HCT116 (cell line): ENCODE results near the gene ZNF469. TPM values are rescaled to one million over a fixed set of nuclear protein-coding genes. Genes with fewer than 3 reads are reported as not detected.

Source experiments
- ATAC-seq: fragments of 200-7000 bp; cut with Tn5 transposase; 2 replicates; pipeline ENCODE4 v1.9.1; 2020; ENCODE audit warnings: mild to moderate bottlenecking, moderate library complexity
- BruUV-seq: library from RNA; stranded (reverse); fragments of 400-500 nt; replicated peaks from 2 replicates; lab custom pipeline; 2021; lab: Mats Ljungman, UMichigan
- CTCF ChIA-PET: fragments of 300-600 bp; sonication (Branson Sonifier 250); formaldehyde crosslinking; loops from one replicate; lab custom pipeline; 2021; ENCODE audit warnings: antibody characterized with exemption; lab: Charles Lee
- POLR2A ChIA-PET: fragments of 300-600, 350-600 bp; sonication (Branson Sonifier 250); formaldehyde crosslinking; loops from one replicate; lab custom pipeline; 2021; ENCODE audit warnings: antibody characterized with exemption; lab: Charles Lee
- RAD21 ChIA-PET, 2 experiments: fragments of 300-600 bp; sonication (Branson Sonifier 250); formaldehyde crosslinking; loops; one replicate each; lab custom pipeline; 2023; ENCODE audit warnings: low total read pairs in 2 of 2; ENCODE audit not compliant: uncharacterized antibody in 2 of 2, unreplicated experiment in 2 of 2, low non-redundant PET in 1 of 2; lab: Charles Lee
- DNase-seq: peaks from one replicate; pipeline ENCODE4 v3.0.0-alpha.2; 2010; ENCODE audit warnings: low read depth, low spot score
- H2AFZ ChIP-seq: fragments of 200-600 bp; shearing (Covaris generic), sonication (generic); 2 replicates; pipeline ENCODE4 v1.6.1; 2017; ENCODE audit warnings: low read depth, mixed run types, mixed read lengths, antibody characterized with exemption, low read length; ENCODE audit not compliant: poor library complexity, severe bottlenecking
- H3K27ac ChIP-seq: 2 replicates; pipeline ENCODE4 v1.5.1; 2012; ENCODE audit warnings: low read depth, low read length
- H3K27me3 ChIP-seq: fragments of 200-600 bp; sonication (generic); 2 replicates; pipeline ENCODE4 v1.6.1; 2016; ENCODE audit warnings: mixed run types, low read length, mixed read lengths; ENCODE audit not compliant: insufficient read depth
- H3K36me3 ChIP-seq, 2 experiments: fragments of 200-500 bp in 1 of 2; fragments of 200-600 bp in 1 of 2; sonication (Bioruptor generic) in 1 of 2; sonication (generic) in 1 of 2; 2 replicates each; pipeline versions ENCODE4 v1.5.1 to v1.6.1; 2014 to 2016; ENCODE audit warnings: low read length in 2 of 2, inconsistent platforms in 1 of 2, mixed read lengths in 1 of 2, mixed run types in 1 of 2; ENCODE audit not compliant: insufficient read depth in 2 of 2, control insufficient read depth in 1 of 2
- H3K4me1 ChIP-seq, 2 experiments: fragments of 200-600 bp in 1 of 2; sonication (generic) in 1 of 2; 2 replicates each; pipeline versions ENCODE4 v1.5.1 to v1.6.1; 2012 to 2017; ENCODE audit warnings: low read length in 2 of 2, inconsistent platforms in 1 of 2, mild to moderate bottlenecking in 1 of 2, mixed read lengths in 1 of 2, mixed run types in 1 of 2, moderate library complexity in 1 of 2; ENCODE audit not compliant: insufficient read depth in 2 of 2, control insufficient read depth in 1 of 2
- H3K4me2 ChIP-seq: fragments of 200-600 bp; sonication (generic); 2 replicates; pipeline ENCODE4 v1.6.1; 2017; ENCODE audit warnings: mixed run types, low read length, mixed read lengths
- H3K4me3 ChIP-seq, 2 experiments: fragments of 200-600 bp in 1 of 2; sonication (generic) in 1 of 2; replicated peaks in 1 of 2; 2 replicates each; pipeline ENCODE4 v1.5.1; 2011 to 2016; ENCODE audit warnings: low read length in 2 of 2, control low read depth in 1 of 2, low read depth in 1 of 2, mild to moderate bottlenecking in 1 of 2, mixed read lengths in 1 of 2, mixed run types in 1 of 2
- H3K79me2 ChIP-seq: fragments of 200-600 bp; sonication (generic); 2 replicates; pipeline ENCODE4 v1.6.1; 2017; ENCODE audit warnings: mild to moderate bottlenecking, mixed run types, low read length, moderate library complexity, mixed read lengths; ENCODE audit not compliant: insufficient read depth
- H3K9ac ChIP-seq: fragments of 200-600 bp; sonication (generic); 2 replicates; pipeline ENCODE4 v1.6.1; 2016; ENCODE audit warnings: low read length, mixed read lengths
- H3K9me2 ChIP-seq: fragments of 200-600 bp; sonication (generic), shearing (Covaris generic); 2 replicates; pipeline ENCODE4 v1.6.1; 2017; ENCODE audit warnings: mixed run types, mild to moderate bottlenecking, moderate library complexity; ENCODE audit not compliant: insufficient read depth
- H3K9me3 ChIP-seq, 2 experiments: fragments of 200-500 bp in 1 of 2; fragments of 200-600 bp in 1 of 2; sonication (Bioruptor generic) in 1 of 2; sonication (generic) in 1 of 2; 2 replicates each; pipeline ENCODE4 v1.6.1; 2014 to 2017; ENCODE audit warnings: low read length in 2 of 2, mixed read lengths in 2 of 2, inconsistent platforms in 1 of 2, low read depth in 1 of 2, mild to moderate bottlenecking in 1 of 2, mixed run types in 1 of 2, moderate library complexity in 1 of 2; ENCODE audit not compliant: control insufficient read depth in 1 of 2, insufficient read depth in 1 of 2
- H4K20me1 ChIP-seq: fragments of 200-600 bp; sonication (generic), shearing (Covaris generic); 2 replicates; pipeline ENCODE4 v1.6.1; 2017; ENCODE audit warnings: mixed run types, mild to moderate bottlenecking, moderate library complexity; ENCODE audit not compliant: insufficient read depth
- CBX3 ChIP-seq: IDR thresholded peaks from 2 replicates; pipeline ENCODE4 v1.6.1; 2012; ENCODE audit warnings: low read depth
- EGR1 ChIP-seq: IDR thresholded peaks from 2 replicates; pipeline ENCODE4 v1.6.1; 2012; ENCODE audit warnings: low read depth
- ELF1 ChIP-seq: IDR thresholded peaks from 2 replicates; pipeline ENCODE4 v1.6.1; 2012; ENCODE audit warnings: low read depth, borderline replicate concordance
- EZH2 ChIP-seq: fragments of 200-600 bp; sonication (generic); IDR thresholded peaks from 2 replicates; pipeline ENCODE4 v1.6.1; 2017; ENCODE audit warnings: antibody characterized with exemption, mixed run types
- EZH2phosphoT487 ChIP-seq: fragments of 200-600 bp; IDR thresholded peaks from 2 replicates; pipeline ENCODE4 v1.6.1; 2018; ENCODE audit warnings: antibody characterized with exemption, borderline replicate concordance
- FOSL1 ChIP-seq: IDR thresholded peaks from 2 replicates; pipeline ENCODE4 v1.6.1; 2012; ENCODE audit warnings: low read depth
- MAX ChIP-seq: IDR thresholded peaks from 2 replicates; pipeline ENCODE4 v1.6.1; 2012
- POLR2A ChIP-seq: IDR thresholded peaks from 2 replicates; pipeline ENCODE4 v1.7.0; 2011; ENCODE audit warnings: borderline replicate concordance; ENCODE audit not compliant: insufficient read depth, insufficient read length; ENCODE audit errors: extremely low read depth
- RAD21 ChIP-seq: IDR thresholded peaks from 2 replicates; pipeline ENCODE4 v1.6.1; 2012; ENCODE audit warnings: low read depth, mild to moderate bottlenecking
- REST ChIP-seq: IDR thresholded peaks from 2 replicates; pipeline ENCODE4 v1.6.1; 2012; ENCODE audit warnings: low read depth
- SP1 ChIP-seq: IDR thresholded peaks from 2 replicates; pipeline ENCODE4 v1.6.1; 2012; ENCODE audit warnings: low read depth
- TCF7L2 ChIP-seq: IDR thresholded peaks from 2 replicates; pipeline ENCODE4 v1.7.0; 2011; ENCODE audit warnings: borderline replicate concordance, inconsistent platforms; ENCODE audit not compliant: insufficient read depth, insufficient read length; ENCODE audit errors: extremely low read depth
- YY1 ChIP-seq: IDR thresholded peaks from 2 replicates; pipeline ENCODE4 v1.6.1; 2011; ENCODE audit warnings: low read length, low read depth, moderate library complexity, mild to moderate bottlenecking; ENCODE audit not compliant: insufficient replicate concordance; ENCODE audit errors: extremely low read depth
- ZNF274 ChIP-seq: fragments of 200-500 bp; sonication (Bioruptor generic); IDR thresholded peaks from 2 replicates; pipeline ENCODE4 v1.6.1; 2014; ENCODE audit warnings: mild to moderate bottlenecking, low read depth, low read length, inconsistent platforms
- intact Hi-C: fragments of 100-400 bp; cut with micrococcal nuclease; formaldehyde crosslinking; loops from 2 replicates; pipeline ENCODE4 v1.10.0; 2022
- total RNA-seq: library from RNA; stranded (reverse); gene quantifications from one replicate; pipeline ENCODE4 v1.2.1, GENCODE V29; 2021; ENCODE audit not compliant: unreplicated experiment
- TF ChIP-seq, protein P1 (sequence below), 3 experiments: fragments of 200-600 bp in 1 of 3; sonication (generic) in 1 of 3; IDR thresholded peaks in 2 of 3; conservative IDR thresholded peaks in 1 of 3; 2 replicates each; pipeline ENCODE4 v1.5.1; 2012 to 2017; ENCODE audit warnings: low read depth in 2 of 3, low read length in 2 of 3, antibody characterized with exemption in 1 of 3, borderline replicate concordance in 1 of 3, control low read depth in 1 of 3, mild to moderate bottlenecking in 1 of 3, mixed read lengths in 1 of 3, mixed run types in 1 of 3, moderate library complexity in 1 of 3; ENCODE audit not compliant: insufficient read depth in 1 of 3

ZNF469 gene
- total RNA-seq, 1 experiment from 2014 or later, result 5.9 TPM

- no peak overlapping the region for H2AFZ ChIP-seq
- no peaks in the 10 kb centered on the region for H3K27me3 ChIP-seq
- H3K4me2 ChIP-seq, result no peak overlapping the region
- ChIA-PET CTCF (no interaction called here), RAD21 (no interaction called here), POLR2A (no interaction called here)
- H3K4me3 ChIP-seq, result no peak overlapping the region
- no peak for DNase-seq
- H3K79me2 ChIP-seq, result no peaks in the 10 kb centered on the region
- H3K36me3 ChIP-seq, result no peaks in the 10 kb centered on the region
- intact Hi-C loops, result no loop called here
- H3K9me2 ChIP-seq, result no peaks in the 10 kb centered on the region
- H4K20me1 ChIP-seq, result no peaks in the 10 kb centered on the region
- TF ChIP-seq EZH2phosphoT487, result no peak
- TF ChIP-seq EZH2, result no peak
- TF ChIP-seq SP1, result no peak
- no peak for TF ChIP-seq MAX
- no peak for TF ChIP-seq FOSL1
- TF ChIP-seq POLR2A, result no peak
- no peak for TF ChIP-seq ZNF274
- no peak for TF ChIP-seq EGR1
- no peak for TF ChIP-seq ELF1
- no peak for TF ChIP-seq REST
- TF ChIP-seq, protein P1, sequence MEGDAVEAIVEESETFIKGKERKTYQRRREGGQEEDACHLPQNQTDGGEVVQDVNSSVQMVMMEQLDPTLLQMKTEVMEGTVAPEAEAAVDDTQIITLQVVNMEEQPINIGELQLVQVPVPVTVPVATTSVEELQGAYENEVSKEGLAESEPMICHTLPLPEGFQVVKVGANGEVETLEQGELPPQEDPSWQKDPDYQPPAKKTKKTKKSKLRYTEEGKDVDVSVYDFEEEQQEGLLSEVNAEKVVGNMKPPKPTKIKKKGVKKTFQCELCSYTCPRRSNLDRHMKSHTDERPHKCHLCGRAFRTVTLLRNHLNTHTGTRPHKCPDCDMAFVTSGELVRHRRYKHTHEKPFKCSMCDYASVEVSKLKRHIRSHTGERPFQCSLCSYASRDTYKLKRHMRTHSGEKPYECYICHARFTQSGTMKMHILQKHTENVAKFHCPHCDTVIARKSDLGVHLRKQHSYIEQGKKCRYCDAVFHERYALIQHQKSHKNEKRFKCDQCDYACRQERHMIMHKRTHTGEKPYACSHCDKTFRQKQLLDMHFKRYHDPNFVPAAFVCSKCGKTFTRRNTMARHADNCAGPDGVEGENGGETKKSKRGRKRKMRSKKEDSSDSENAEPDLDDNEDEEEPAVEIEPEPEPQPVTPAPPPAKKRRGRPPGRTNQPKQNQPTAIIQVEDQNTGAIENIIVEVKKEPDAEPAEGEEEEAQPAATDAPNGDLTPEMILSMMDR (IDR thresholded peaks at IDR 0.05 in 2 of 3, conservative IDR thresholded peaks at IDR 0.05 in 1 of 3; ENCODE audit: borderline replicate concordance in 1 of 3, insufficient read depth in 1 of 3, low read depth in 2 of 3, low read length in 2 of 3), result no peak
- TF ChIP-seq RAD21, result no peak
- no peak for TF ChIP-seq TCF7L2
- no peak for TF ChIP-seq YY1
- TF ChIP-seq CBX3, result no peak
- TF ChIP-seq, all 23 proteins: peak for 0
- no peak overlapping the region for H3K27ac ChIP-seq
- BruUV-seq, result no TSS peak
- H3K9me3 ChIP-seq, result no peaks in the 10 kb centered on the region; a peak in 1 of 4 replicates
- no peak overlapping the region for H3K9ac ChIP-seq
- ATAC-seq, result no peak
- no peaks in the 10 kb centered on the region for H3K4me1 ChIP-seq
Measured at GRCh38 chr16:88373211-88373610, 9.5 kb upstream of the ZNF469 start.
